Mucosa of descending colon (tissue), 3 donors: ENCODE measurements around the gene CTXN1. TPM values are rescaled to one million over a fixed set of nuclear protein-coding genes. Genes with fewer than 3 reads are reported as not detected.
"Not testable (repeated sequence)": the region's sequence is repeated elsewhere in the genome, so short reads cannot be mapped to it uniquely, and the experiment has no call there.

Experiments
- ATAC-seq: fragments of 200-7000 bp; cut with Tn5 transposase; one replicate; pipeline ENCODE4 v1.9.1; 2020; ENCODE audit warnings: mild to moderate bottlenecking, moderate library complexity
- DNase-seq, 3 donors: peaks; one replicate each; pipeline ENCODE4 v3.0.0-alpha.2; 2020
- H3K36me3 ChIP-seq: fragments of 200-600 bp; one replicate; pipeline ENCODE4 v1.8.0; 2021; ENCODE audit warnings: low read depth, mild to moderate bottlenecking
- H3K4me1 ChIP-seq: fragments of 200-600 bp; one replicate; pipeline ENCODE4 v1.8.0; 2021; ENCODE audit warnings: low read depth, mild to moderate bottlenecking
- H3K4me3 ChIP-seq: fragments of 200-600 bp; one replicate; pipeline ENCODE4 v1.8.0; 2021; ENCODE audit warnings: mild to moderate bottlenecking
- H3K9me3 ChIP-seq: fragments of 200-600 bp; one replicate; pipeline ENCODE4 v1.8.0; 2021; ENCODE audit warnings: mild to moderate bottlenecking
- CTCF ChIP-seq: fragments of 200-600 bp; IDR thresholded peaks from one replicate; pipeline ENCODE4 v1.8.0; 2022; ENCODE audit warnings: antibody characterized with exemption, mild to moderate bottlenecking
- intact Hi-C, 2 donors: fragments of 100-400 bp; cut with DNase I in 1 of 2; cut with micrococcal nuclease in 1 of 2; formaldehyde crosslinking; loops; one replicate each; pipeline versions ENCODE4 v1.11.0 to v1.11.1; 2022; cut with DNase I, micrococcal nuclease
- total RNA-seq, 3 donors: library from RNA; stranded (reverse); fragmentation: NEBNext Ultra II Directional in 2 of 3; extraction: Animal tissue kit (Norgen Biotek cat#: 25700) in 2 of 3; gene quantifications; one replicate each; pipeline versions ENCODE4 v1.2.1 to v1.2.4, GENCODE V29; 2021 to 2023
- donor health status: DM: no; HTN: no; CAD: no; lungs with moderate emphysema.
- donor health status: DM: no; HTN: no; CAD: no.
- donor health status: DM: no; HTN: yes; CAD: no.

The CTXN1 gene
- total RNA-seq, 3 donors from 2014 or later: 0.69 to 28.3 (median 1.9) TPM

DNA sequence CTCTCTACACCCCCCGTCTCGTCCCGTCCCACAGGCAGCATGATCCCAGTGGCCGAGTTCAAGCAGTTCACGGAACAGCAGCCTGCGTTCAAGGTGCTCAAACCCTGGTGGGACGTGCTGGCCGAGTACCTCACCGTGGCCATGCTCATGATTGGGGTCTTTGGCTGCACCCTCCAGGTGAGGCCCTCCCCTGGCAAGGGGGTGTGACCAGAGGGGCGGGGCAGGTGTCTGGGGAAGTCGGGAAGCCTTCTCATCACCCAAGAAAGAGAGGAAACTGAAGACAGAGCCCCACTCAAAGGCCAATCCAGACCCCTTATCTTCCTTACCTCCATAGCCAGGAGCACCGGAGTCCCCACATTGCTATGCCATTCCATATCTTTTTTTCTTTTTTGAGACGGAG is 30.4 kb downstream of the CTXN1 start:
- Histone ChIP-seq H3K36me3 (no peaks in the 10 kb centered on the region), H3K4me3 (no peak overlapping the region), H3K4me1 (no peaks in the 10 kb centered on the region), H3K9me3 (no peaks in the 10 kb centered on the region)
- no peak for ATAC-seq
- DNase-seq: no peak
- TF ChIP-seq CTCF: no peak
- intact Hi-C loops: no loop called here

- no peak for TF ChIP-seq CTCF
- ATAC-seq (peak; percentile 89), DNase-seq (peak in 2 of 3 donors; percentile 64 to 66)
- Histone ChIP-seq H3K9me3 (no peaks in the 10 kb centered on the region), H3K4me3 (no peak overlapping the region), H3K36me3 (no peaks in the 10 kb centered on the region), H3K4me1 (no peaks in the 10 kb centered on the region)
- intact Hi-C loops: no loop called here
Measured at GRCh38 chr19:7894612-7895309, 31.2 kb downstream of the CTXN1 start.

GRCh38 chr19:7893362-7894101 is 32.4 kb downstream of the CTXN1 start:
- H3K36me3 ChIP-seq, intact Hi-C loops, H3K4me3 ChIP-seq, H3K4me1 ChIP-seq, ATAC-seq, H3K9me3 ChIP-seq, DNase-seq: not testable (repeated sequence)

GRCh38 chr19:7888826-7889217 is 37.1 kb downstream of the CTXN1 start:
- no peak for TF ChIP-seq CTCF
- H3K36me3 ChIP-seq: no peaks in the 10 kb centered on the region
- ATAC-seq: no peak
- no peak overlapping the region for H3K4me3 ChIP-seq
- no peak for DNase-seq
- H3K9me3 ChIP-seq: no peaks in the 10 kb centered on the region
- intact Hi-C loops: no loop called here
- peaks cover 3% of the 10 kb centered on the region for H3K4me1 ChIP-seq

DNA sequence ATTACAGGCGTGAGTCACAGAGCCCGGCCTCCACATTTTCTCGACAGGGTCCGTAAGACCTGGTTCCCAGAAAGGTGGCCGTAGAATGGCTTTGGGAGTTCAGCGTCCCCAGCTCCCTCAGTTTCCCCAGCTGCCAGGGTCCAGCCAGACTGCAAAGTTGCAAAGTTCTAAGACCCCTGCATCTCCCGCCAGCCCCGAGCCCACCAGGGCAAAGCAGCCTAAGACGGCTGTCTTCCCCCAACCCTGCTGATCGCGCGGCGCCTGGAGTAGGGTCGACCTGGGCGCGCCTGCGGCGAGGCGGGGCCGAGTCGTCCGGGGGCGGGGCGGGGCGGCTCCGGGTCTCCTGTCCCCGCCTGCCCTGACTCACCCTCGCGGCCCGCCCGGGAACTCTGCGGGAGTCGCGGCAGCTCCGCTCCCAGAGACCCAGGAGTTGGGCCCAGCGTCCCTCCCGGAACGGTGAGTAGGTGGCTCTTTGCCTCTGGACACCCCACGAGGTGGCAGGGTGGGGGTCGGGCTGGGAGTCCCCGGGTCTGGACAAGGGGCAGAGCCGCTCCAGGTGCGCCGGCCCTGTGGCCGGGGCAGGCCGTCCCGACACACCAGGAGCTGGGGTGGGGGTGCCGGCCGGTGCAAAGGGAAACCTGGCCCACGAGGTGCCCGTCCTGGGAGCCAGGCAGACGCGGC is 37.6 kb downstream of the CTXN1 start, which contains the start of gene LRRC8E:
TSS of gene LRRC8E (plus strand) at position 366 of the 681 bp plus-strand sequence. CDS start 7,094 bp downstream, outside the sequence.
- Histone ChIP-seq H3K9me3 (no peaks in the 10 kb centered on the region), H3K4me3 (no peak within 1 kb of the TSS), H3K36me3 (no peaks in the 10 kb centered on the region), H3K4me1 (peaks cover 3% of the 10 kb centered on the region)
- DNase-seq (peak; percentile 70 to 82 (median 70)), ATAC-seq (peak; percentile 98)
- TF ChIP-seq CTCF: no peak
- intact Hi-C loops: no loop called here
